HG03103 (cell line): Measurements from ENCODE around the gene SDF2L1.
"Not testable (repeated sequence)": the region's sequence is repeated elsewhere in the genome, so short reads cannot be mapped to it uniquely, and the experiment has no call there.

Experiments
- ATAC-seq: cut with Tn5 transposase; IDR thresholded peaks from one replicate; pipeline ENCODE4 v1.9.1; 2021; ENCODE audit warnings: low read depth; ENCODE audit not compliant: unreplicated experiment

Gene SDF2L1

DNA sequence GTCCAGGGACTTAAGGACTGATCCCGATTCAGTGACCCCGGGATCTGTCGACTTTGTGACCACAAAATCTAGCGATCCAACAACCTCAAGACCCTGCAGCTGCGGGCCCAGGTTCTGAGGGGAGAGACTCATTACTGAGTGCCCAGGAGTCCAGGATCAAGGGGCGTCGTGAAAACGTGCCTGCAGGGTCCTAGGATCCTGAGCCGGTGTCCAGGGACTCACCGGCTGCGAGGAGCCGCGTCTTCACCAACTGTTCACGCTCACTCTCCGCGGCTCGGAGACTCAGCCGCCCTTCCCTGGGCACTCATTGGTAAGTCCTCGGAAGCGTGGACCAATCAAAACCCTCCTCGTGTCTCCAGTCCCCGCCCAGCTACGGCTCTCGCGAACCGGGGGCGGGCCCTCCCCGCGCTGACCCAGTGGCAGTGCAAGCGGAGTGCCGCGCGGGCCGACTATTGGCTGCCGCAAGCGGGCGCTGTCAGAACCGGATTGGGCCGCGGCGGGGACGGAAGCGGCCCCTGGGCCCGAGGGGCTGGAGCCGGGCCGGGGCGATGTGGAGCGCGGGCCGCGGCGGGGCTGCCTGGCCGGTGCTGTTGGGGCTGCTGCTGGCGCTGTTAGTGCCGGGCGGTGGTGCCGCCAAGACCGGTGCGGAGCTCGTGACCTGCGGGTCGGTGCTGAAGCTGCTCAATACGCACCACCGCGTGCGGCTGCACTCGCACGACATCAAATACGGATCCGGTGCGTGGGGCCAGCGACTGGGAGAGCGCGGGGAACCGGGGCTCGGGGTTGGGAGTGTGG, at the start of gene SDF2L1:
SDF2L1 (plus strand) TSS at position 514 of the 795 bp plus-strand sequence; CDS start at position 549, 35 bp downstream.
- peak; percentile 79 for ATAC-seq

DNA sequence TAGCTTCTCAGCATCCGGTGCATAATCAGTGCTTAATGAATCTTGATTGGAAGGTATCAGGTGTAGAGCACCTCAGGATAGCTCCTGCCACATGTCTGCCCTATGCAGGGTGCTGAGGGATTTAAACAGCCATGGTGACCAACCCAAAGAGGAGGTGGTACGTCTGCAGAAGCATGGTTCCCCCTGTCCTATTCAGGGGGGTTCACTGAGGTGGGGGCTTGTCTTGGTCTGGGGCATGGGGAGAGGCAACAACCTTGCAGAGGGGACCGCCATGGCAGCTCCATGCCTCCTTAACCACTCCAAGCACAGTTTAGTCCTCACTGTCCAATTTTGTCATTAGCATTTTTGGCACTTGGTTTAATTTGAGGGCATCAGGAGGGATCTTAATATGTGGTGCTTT, 49.7 kb upstream of the SDF2L1 start:
- no peak for ATAC-seq

- no peak for ATAC-seq
Measured at GRCh38 chr22:21593406-21594232, 48.5 kb upstream of the SDF2L1 start.

DNA sequence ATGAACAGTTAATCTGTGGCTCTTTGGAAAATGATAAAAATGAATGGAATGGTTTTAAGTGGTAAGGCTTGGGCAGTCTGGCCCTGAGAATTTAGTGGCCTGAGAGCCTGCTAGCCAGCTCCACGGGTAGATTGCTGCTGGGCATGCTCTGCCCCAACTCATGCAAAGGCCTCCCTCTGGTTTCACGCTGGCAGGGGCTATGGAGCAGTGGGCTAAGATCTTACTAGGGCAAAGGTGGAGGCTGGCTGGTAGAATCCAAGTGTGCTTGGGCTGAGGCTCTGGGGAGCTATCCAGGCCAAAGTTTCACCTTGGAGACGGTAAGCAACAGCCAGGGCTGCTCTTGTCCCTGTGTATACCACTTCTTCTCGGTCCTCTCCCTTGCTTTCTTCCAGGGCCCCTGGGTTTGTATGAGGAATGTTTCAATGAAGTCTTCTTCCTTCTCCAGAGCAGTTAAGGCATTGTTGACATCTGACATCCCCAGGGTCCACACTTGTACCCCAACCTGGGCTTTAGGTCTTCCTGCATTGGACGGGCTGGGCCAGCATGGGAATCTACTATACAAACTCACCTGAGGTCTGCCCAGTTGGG, 47.1 kb upstream of the SDF2L1 start:
- no peak for ATAC-seq

DNA sequence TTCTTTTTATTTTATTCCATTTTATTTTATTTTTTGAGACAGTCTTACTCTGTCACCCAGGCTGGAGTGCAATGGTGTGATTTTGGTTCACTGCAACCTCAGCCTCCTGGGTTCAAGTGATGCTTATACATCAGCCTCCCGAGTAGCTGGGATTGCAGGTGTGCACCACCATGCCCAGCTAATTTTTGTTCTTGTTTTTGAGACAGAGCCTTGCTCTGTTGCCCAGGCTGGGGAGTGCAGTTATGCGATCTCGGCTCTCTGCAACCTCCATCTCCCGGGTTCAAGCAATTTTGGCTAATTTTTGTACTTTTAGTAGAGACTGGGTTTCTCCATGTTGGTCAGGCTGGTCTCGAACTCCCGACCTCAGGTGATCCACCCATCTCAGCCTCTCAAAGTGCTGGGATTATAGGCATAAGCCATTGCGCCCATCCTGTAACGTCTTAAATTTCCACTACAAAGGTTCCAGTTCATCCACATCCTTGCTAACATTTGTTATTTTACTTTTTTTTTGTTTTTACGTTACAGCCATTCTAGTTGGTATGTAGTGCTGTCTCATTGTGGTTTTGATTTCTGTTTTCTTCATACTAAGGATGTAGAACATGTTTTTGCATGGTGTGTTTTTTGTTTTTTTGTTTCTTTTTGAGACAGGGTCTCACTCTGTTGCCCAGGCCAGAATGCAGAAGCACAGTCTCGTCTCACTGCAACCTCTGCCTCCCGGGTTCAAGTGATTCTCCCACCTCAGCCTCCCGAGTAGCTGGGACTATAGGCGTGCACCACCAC, 45.6 kb upstream of the SDF2L1 start:
- ATAC-seq, result not testable (repeated sequence)

DNA sequence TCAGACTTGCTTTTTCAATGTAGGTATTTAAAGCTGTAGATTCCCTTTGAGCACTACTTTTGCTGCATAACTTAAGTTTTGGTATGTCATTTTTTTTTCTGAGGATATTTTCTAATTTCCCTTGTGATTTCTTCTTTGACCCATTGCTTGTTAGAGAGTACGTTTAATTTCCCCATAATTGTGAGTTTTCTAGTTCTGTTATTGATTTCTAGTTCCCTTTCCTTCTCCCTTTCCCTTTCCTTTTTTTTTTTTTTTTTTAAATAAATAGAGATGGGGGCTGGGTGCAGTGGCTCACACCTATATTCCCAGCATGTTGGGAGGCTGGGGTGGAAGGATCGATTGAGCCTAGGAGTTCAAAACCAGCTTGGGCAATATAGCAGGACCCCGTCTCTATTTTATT, 43.8 kb upstream of the SDF2L1 start:
- ATAC-seq, result no peak

DNA sequence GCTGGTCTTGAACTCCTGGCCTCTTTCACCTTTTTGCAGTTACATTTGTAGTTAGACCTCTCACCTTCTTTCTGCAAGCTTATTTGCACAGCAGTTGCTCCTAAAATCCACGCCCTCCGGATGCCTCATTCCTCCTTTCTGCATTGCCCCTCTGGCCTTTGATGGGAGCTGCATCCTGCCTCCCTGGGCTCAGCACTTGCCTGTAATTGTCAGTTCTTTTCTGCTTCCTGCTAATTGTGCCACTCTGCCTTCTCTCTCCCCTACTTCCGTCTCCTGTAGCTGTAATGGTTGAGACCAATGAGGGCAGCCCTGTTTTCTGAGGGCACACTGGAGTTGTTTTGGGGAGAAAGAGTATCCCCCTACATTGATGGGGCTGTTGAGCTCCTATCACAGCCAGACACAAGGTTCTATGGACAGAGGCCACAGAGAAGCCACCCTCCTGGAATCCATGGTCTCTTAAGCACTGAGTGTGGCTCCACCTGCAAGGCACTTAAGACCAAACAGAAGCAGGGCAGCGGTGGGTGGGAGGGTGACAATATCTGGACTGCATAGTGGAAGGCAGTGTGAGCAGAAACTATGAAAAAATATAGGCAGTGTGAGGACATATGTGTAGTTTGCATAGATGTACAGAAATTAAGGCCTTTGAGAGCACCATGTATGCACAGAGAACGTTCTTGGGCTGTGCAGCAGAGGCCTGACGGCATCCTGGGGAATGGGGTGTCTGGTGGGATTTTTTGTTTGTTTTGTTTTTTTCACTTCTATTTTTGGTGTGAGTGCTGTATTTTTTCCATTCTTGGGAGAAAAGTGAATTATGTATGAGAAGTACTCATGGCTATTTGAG, 42.8 kb upstream of the SDF2L1 start:
- no peak for ATAC-seq

DNA sequence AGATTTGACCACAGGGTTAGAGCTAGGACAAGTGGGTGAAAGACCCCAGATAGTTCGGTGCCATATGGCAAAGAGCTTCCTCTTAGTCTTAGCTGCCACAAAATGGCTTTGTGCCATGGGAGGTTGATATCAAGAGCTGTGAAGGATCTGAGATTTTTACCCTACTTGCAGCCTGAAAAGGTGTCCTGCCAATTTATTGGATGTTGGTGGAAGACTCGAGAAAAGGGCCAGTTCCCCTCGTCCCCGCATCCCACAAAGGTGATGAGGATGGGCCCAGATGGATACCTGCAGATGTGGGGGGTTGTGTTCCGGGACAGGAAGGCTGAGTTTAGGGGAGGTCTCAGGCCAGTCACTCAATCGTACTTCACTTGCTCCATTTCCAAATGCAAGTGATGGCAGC, 39.5 kb upstream of the SDF2L1 start:
- no peak for ATAC-seq

GRCh38 chr22:21603973-21604372, 38.1 kb upstream of the SDF2L1 start:
- no peak for ATAC-seq

DNA sequence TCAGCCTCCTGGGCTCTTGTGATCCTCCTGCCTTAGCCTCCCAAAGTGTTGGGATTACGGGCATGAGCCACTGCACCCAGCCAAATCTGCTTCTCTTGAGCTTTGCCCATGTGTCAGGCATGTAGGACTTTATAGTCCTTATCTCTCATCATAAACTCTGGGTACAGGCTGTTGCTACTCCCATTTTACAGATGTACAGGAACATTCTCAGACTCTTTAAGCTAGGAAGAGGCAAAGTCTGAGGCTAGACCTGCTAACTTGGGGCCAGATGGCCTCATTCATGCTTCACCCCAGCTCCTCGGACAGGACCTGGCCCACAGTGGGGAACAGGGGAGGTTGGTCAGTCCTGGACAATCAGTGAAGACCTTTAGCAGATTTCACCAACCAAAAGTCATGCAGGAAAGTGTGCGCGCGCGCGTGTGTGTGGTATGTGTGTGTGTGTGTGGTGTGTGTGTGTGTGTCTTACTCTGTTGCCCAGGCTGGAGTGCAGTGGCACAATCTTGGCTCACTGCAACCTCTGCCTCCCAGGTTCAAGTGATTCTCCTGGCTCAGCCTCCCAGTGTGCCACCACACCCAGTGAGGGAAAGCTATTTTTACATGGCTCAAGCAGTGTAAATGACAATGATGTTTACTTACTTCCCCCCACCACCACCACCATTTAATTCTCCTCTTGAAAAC, 36.1 kb upstream of the SDF2L1 start:
- ATAC-seq, result no peak

GRCh38 chr22:21606775-21607174, 35.3 kb upstream of the SDF2L1 start:
- no peak for ATAC-seq

DNA sequence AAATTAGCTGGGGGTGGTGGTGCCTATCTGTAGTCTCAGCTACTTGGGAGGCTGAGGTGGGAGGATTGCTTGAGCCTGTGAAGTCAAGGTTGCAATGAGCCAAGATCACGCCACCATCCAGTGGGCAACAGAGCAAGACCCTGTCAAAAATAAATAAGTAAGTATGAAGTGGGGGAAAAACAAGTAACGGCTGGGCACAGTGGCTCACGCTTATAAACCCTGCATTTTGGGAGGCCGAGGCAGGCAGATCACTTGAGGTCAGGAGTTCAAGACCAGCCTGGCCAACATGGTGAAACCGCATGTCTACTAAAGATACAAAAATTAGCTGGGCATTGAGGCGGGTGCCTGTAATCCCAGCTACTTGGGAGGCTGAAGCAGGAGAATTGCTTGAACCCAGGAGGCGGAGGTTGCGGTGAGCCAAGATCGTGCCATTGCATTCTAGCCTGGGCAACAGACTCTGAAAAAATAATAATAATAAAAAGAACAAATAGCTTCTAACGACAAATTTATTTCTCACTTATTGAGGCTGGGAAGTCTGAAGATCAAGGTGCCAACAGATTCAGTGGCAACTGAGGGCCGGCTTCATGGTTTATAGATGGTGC, 32.4 kb upstream of the SDF2L1 start:
- not testable (repeated sequence) for ATAC-seq

- ATAC-seq, result no peak
Measured at GRCh38 chr22:21611210-21611977, 30.7 kb upstream of the SDF2L1 start.

DNA sequence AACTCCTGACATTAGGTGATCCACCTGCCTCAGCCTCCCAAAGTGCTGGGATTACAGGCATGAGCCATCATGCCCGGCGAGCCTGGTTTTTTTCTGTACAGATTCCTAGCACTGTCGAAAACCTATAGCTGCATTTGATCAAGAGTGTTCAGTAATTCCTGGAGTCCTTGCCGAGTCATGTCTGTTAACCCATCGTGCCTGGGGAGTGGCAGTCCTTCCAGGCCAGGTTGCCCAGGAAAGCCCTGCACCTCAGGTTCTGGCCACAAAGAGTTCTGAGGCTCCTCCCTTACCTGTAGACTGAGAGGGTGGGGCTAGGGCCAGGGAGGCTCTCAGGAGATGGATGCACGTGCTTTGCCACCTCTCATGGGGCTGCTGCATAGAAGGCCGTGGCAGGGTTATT, 29.2 kb upstream of the SDF2L1 start:
- ATAC-seq, result no peak

GRCh38 chr22:21613553-21614233, 28.4 kb upstream of the SDF2L1 start:
- ATAC-seq, result no peak

GRCh38 chr22:21615731-21616130, 26.4 kb upstream of the SDF2L1 start:
- no peak for ATAC-seq

DNA sequence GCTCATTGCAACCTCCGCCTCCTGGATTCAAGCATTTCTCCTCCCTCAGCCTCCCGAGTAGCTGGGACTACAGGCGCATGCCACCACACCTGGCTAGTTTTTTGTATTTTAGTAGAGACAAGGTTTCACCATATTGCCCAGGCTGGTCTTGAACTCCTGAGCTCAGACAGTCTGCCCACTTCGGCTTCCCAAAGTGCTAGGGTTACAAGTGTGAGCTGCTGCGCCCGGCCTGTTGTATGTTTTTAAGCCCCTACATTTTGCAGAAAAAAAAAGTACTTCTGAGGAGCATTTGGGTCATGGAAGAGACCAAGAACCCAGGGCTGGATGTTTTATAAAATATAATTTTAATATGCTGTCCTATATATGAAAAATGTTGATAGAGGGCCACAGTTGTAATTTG, 24.8 kb upstream of the SDF2L1 start:
- ATAC-seq, result not testable (repeated sequence)
